ENCODE data around the gene BNC2.

Gene BNC2

GRCh38 chr9:16363073-16363781, 507.2 kb downstream of the BNC2 start:
- no peak overlapping the region for H3K4me2 ChIP-seq (ENCODE audit: low read length)
- H3K4me1 ChIP-seq (ENCODE audit: insufficient read depth, low read length, severe bottlenecking), result no peaks in the 10 kb centered on the region
- H3F3A ChIP-seq (ENCODE audit: insufficient read depth, low read length), result no peaks in the 10 kb centered on the region
- H3K27me3 ChIP-seq (ENCODE audit: insufficient read depth, low read length), result no peaks in the 10 kb centered on the region
- H3K9ac ChIP-seq (ENCODE audit: low read length), result no peak overlapping the region
- no peaks in the 10 kb centered on the region for H3K9me3 ChIP-seq (ENCODE audit: low read length)
- no peaks in the 10 kb centered on the region for H3K9me2 ChIP-seq (ENCODE audit: low read depth, low read length)
- no peak overlapping the region for H2AFZ ChIP-seq (ENCODE audit: low read length)
- no peaks in the 10 kb centered on the region for H3K36me3 ChIP-seq (ENCODE audit: insufficient read depth, low read length)
- no peaks in the 10 kb centered on the region for H3K79me2 ChIP-seq (ENCODE audit: insufficient read depth, low read length)
- no peak overlapping the region for H3K27ac ChIP-seq (ENCODE audit: low read depth, low read length, poor library complexity, severe bottlenecking)
- TF ChIP-seq CTCF (IDR thresholded peaks at IDR 0.05; ENCODE audit: low read length) (no peak), EZH2 (IDR thresholded peaks at IDR 0.05; ENCODE audit: borderline replicate concordance, low read length) (no peak)
- H4K20me1 ChIP-seq (ENCODE audit: insufficient read depth, low read length), result no peaks in the 10 kb centered on the region
- H3K4me3 ChIP-seq (ENCODE audit: low read depth, low read length, poor library complexity, severe bottlenecking), result no peak overlapping the region

GRCh38 chr9:16361939-16362338, 508.5 kb downstream of the BNC2 start:
- no peaks in the 10 kb centered on the region for H3K36me3 ChIP-seq (ENCODE audit: insufficient read depth, low read length)
- H3K9me3 ChIP-seq (ENCODE audit: low read length), result no peaks in the 10 kb centered on the region
- TF ChIP-seq EZH2 (IDR thresholded peaks at IDR 0.05; ENCODE audit: borderline replicate concordance, low read length) (no peak), CTCF (IDR thresholded peaks at IDR 0.05; ENCODE audit: low read length) (no peak)
- no peaks in the 10 kb centered on the region for H3K4me1 ChIP-seq (ENCODE audit: insufficient read depth, low read length, severe bottlenecking)
- no peaks in the 10 kb centered on the region for H4K20me1 ChIP-seq (ENCODE audit: insufficient read depth, low read length)
- H3K9me2 ChIP-seq (ENCODE audit: low read depth, low read length), result no peaks in the 10 kb centered on the region
- no peak overlapping the region for H2AFZ ChIP-seq (ENCODE audit: low read length)
- no peak overlapping the region for H3K9ac ChIP-seq (ENCODE audit: low read length)
- no peaks in the 10 kb centered on the region for H3K79me2 ChIP-seq (ENCODE audit: insufficient read depth, low read length)
- H3K27me3 ChIP-seq (ENCODE audit: insufficient read depth, low read length), result no peaks in the 10 kb centered on the region
- H3K4me2 ChIP-seq (ENCODE audit: low read length), result no peak overlapping the region
- no peaks in the 10 kb centered on the region for H3F3A ChIP-seq (ENCODE audit: insufficient read depth, low read length)
- no peak overlapping the region for H3K4me3 ChIP-seq (ENCODE audit: low read depth, low read length, poor library complexity, severe bottlenecking)
- no peak overlapping the region for H3K27ac ChIP-seq (ENCODE audit: low read depth, low read length, poor library complexity, severe bottlenecking)

- Histone ChIP-seq H4K20me1 (ENCODE audit: insufficient read depth, low read length) (no peaks in the 10 kb centered on the region), H2AFZ (ENCODE audit: low read length) (no peak overlapping the region), H3F3A (ENCODE audit: insufficient read depth, low read length) (no peaks in the 10 kb centered on the region), H3K36me3 (ENCODE audit: insufficient read depth, low read length) (no peaks in the 10 kb centered on the region), H3K9me2 (ENCODE audit: low read depth, low read length) (no peaks in the 10 kb centered on the region), H3K27me3 (ENCODE audit: insufficient read depth, low read length) (no peaks in the 10 kb centered on the region), H3K27ac (ENCODE audit: low read depth, low read length, poor library complexity, severe bottlenecking) (no peak overlapping the region), H3K79me2 (ENCODE audit: insufficient read depth, low read length) (no peaks in the 10 kb centered on the region), H3K4me2 (ENCODE audit: low read length) (no peak overlapping the region), H3K4me3 (ENCODE audit: low read depth, low read length, poor library complexity, severe bottlenecking) (no peak overlapping the region), H3K9ac (ENCODE audit: low read length) (no peak overlapping the region), H3K4me1 (ENCODE audit: insufficient read depth, low read length, severe bottlenecking) (no peaks in the 10 kb centered on the region), H3K9me3 (ENCODE audit: low read length) (no peaks in the 10 kb centered on the region)
- TF ChIP-seq CTCF (IDR thresholded peaks at IDR 0.05; ENCODE audit: low read length), result no peak
- TF ChIP-seq EZH2 (IDR thresholded peaks at IDR 0.05; ENCODE audit: borderline replicate concordance, low read length), result no peak
These were observed 509.4 kb downstream of the BNC2 start for GRCh38 chr9:16361118-16361517.
